Astrocyte (in vitro differentiated cells and primary cell): Measurements from ENCODE around the gene CDK5RAP2.

Experiments
- EZH2 ChIP-seq: IDR thresholded peaks from 2 replicates; pipeline ENCODE4 v1.6.1; 2012; ENCODE audit warnings: mild to moderate bottlenecking, low read length, inconsistent platforms; ENCODE audit not compliant: insufficient read depth
- TF ChIP-seq, protein P1 (sequence below): IDR thresholded peaks from 2 replicates; pipeline ENCODE4 v1.5.1; 2011; ENCODE audit warnings: low read depth, mild to moderate bottlenecking, inconsistent platforms, low read length, moderate library complexity; ENCODE audit not compliant: insufficient read depth

GRCh38 chr9:120434532-120434931, 145.4 kb downstream of the CDK5RAP2 start:
- TF ChIP-seq, protein P1, sequence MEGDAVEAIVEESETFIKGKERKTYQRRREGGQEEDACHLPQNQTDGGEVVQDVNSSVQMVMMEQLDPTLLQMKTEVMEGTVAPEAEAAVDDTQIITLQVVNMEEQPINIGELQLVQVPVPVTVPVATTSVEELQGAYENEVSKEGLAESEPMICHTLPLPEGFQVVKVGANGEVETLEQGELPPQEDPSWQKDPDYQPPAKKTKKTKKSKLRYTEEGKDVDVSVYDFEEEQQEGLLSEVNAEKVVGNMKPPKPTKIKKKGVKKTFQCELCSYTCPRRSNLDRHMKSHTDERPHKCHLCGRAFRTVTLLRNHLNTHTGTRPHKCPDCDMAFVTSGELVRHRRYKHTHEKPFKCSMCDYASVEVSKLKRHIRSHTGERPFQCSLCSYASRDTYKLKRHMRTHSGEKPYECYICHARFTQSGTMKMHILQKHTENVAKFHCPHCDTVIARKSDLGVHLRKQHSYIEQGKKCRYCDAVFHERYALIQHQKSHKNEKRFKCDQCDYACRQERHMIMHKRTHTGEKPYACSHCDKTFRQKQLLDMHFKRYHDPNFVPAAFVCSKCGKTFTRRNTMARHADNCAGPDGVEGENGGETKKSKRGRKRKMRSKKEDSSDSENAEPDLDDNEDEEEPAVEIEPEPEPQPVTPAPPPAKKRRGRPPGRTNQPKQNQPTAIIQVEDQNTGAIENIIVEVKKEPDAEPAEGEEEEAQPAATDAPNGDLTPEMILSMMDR: no peak
- no peak for TF ChIP-seq EZH2
